HG03066 (cell line): ENCODE data around the gene PEX13.
"Not testable (repeated sequence)": the region's sequence is repeated elsewhere in the genome, so short reads cannot be mapped to it uniquely, and the experiment has no call there.

Experiments used
- ATAC-seq: cut with Tn5 transposase; IDR thresholded peaks from one replicate; pipeline ENCODE4 v1.9.1; 2021; ENCODE audit warnings: low read depth; ENCODE audit not compliant: unreplicated experiment

PEX13 gene, protein sequence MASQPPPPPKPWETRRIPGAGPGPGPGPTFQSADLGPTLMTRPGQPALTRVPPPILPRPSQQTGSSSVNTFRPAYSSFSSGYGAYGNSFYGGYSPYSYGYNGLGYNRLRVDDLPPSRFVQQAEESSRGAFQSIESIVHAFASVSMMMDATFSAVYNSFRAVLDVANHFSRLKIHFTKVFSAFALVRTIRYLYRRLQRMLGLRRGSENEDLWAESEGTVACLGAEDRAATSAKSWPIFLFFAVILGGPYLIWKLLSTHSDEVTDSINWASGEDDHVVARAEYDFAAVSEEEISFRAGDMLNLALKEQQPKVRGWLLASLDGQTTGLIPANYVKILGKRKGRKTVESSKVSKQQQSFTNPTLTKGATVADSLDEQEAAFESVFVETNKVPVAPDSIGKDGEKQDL

DNA sequence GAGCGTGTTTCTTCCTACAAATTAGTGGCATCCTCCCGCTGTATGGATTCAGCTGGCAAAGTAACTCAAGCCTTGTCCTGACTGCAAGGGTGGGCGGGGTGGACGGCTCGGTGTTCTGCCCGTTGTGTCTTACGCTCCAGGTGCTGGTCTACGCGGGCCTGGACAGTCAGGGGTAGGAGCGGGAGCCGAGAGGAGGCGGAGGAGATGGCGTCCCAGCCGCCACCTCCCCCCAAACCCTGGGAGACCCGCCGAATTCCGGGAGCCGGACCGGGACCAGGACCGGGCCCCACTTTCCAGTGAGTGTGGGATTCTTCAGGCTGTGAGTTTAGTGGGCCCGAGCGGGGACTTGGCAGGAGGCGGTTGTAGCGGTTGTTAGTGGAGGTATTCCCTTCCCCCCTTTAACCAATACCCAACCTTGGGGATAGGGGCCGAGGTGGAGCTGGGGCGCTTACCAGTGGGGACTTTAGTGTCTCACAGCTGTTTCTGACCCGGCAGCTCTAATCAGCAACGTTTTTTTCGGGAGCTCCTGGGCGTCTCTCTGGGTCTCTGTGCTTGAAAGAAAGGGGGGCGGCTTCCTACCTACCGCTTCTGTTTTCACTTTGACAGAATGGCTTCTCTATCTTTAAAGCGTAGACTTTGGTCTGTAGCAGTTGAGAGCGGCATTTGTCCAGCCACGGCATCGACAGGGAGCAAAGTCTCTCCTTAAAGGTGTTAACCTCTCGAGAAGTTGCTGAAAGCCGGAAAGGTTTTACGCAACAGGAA is at the start of gene PEX13, which contains the start of gene PUS10:
TSS of gene PEX13 (plus strand) at position 165 of the 762 bp plus-strand sequence. CDS start at position 205, 40 bp downstream.
TSS of gene PUS10 (minus strand) at position 700 of the 762 bp plus-strand sequence. CDS start 6,365 bp downstream, outside the sequence.
- ATAC-seq, result peak; percentile 78

DNA sequence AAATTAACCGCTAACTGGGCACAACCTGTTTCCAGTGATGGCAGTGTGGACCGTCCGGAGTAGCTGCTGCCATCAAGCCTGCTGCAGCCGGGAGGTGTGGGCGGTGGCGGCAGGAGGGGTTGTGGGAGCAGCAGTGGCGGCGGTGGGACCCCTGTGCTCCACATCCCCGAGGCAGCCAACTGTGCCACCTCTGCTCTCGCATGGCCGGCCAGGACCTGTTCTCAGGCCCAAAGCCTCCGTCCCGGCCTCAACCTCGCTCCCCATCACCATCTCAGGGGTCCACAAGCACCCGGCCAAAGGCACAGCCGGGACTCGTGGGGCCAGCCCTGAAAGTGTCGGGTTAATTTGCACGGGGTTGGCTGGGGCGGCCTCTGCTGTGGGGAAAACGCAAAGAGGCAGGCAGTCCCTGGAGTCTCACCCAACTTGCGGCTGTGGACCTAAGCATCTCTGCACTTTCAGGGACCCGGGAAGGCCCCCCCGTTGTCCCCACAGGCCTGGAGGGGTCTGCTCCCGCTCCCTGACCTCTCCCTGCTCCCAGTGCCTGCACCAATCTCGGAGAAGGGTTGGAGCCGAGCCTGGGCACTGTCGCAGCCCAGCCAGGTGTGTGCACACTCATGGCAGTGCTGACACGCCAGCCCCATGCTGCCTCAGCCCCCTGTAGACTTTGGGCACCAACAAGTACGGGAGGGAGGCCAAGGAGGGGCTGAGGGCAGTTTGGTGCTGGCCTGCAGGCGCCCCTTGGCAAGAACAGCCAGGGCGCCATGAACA is 44.4 kb upstream of the PEX13 start:
- no peak for ATAC-seq

DNA sequence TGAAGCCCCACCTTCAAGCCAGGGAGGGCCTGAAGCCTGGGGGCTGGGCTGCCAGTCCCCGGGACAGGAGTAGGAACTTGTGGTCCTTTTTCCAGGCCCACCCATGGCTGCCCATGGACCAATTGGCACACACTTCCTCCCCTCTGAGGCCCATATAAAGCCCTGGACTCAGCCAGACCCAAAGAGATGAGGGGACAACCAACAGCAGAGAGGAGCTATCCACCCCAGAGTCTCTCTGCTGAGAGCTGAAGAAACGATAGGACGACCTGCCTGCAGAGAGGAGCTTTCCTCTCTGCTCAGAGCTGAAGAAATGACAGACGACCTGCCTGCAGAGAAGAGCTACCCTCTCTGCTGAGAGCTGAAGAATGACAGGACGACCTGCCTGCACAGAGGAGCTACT is 43.8 kb upstream of the PEX13 start:
- ATAC-seq, result no peak

DNA sequence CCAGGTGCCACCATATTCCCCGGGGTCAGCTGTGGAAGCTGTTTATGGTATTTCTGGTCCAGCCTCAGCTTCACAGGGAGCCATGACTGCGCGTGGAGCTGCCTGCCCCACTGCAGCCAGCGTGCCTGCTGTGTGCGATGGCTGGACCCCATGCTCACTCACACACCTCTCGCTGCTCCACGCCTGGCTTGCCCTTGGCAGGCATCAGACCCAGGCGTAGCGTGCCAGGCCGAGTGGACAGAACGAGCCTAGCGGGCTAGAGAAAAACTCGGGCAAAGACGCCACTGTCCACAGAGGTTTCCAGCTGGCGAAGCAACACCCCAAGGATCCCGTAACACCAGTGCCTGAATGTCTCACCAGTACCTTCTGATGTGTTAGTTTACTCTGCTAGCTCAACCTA is 42.9 kb upstream of the PEX13 start:
- ATAC-seq, result no peak

DNA sequence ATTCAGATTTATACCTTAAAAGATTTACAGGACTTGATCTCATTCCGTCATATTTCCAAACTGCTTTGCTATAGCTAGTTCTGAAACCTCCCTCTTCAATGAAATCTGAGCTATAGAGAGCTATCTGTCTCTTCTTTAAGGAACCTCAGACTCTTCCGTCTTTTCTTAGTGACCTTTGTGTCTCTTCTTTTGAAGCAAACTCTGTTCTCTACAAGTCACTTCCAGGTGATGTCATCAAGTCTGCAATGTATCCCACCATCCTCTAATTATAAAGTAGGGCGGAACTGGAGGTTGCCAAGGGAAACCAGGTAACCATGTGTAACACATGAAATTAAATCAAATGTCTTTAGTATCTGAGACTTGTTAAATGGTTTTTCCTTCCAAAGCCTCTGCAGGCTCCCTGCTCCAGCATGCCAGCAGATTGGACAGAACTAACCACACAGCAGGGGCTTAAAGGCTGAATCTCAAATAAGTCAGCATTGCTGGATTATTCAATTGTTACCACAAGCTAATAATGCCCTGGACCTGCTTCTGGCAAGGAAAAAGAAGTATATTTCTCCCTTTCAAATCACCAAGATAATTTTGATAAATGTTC is 41.2 kb upstream of the PEX13 start:
- ATAC-seq, result no peak

DNA sequence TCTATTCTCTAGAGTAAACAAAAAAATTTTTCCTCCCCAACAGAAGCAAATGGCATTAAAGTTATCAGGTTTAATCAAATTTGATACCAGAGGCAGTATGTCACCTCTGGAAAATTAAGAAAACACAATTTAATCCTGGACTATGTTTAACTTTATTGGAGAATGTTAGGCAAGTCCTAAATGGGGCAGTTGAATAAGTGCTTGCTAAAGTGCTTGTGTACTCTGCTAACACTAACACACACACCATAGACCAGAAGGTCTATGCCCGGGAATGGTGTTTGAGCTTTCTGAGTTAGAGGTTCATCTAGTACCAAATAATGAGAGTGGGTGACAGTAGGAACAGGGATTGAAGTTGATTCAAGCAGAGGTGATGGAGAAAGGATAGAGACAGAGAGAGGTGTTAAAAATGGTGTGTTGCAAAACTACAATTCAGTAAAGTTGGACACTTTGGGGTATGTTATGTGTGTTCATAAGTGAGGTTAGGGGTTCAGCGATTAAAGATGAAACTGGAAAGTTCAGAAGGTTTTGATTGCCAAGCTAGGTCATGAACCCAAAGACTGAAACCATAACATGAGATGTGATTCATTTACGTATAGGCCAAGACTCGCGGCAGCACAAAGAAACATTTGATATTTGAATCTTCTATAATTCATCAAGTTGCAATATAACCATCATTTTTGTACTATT is 40.5 kb upstream of the PEX13 start:
- ATAC-seq, result peak; percentile 48

DNA sequence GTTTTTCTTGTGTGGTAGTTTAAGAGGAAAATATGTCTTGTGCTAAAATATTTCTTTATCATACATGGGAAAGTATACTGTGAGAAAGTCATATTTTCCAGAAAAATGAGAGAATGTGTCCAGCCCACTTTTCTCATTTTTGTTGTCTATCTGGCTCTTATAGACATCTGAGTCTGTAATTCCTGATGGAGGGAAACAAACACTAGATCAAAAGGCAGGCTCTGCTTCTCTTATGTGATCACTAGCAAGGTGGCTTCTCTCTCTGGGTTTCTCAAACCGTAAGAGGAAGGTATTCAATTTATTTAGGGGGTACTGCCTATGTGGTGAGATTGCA is 40.0 kb upstream of the PEX13 start:
- no peak for ATAC-seq

DNA sequence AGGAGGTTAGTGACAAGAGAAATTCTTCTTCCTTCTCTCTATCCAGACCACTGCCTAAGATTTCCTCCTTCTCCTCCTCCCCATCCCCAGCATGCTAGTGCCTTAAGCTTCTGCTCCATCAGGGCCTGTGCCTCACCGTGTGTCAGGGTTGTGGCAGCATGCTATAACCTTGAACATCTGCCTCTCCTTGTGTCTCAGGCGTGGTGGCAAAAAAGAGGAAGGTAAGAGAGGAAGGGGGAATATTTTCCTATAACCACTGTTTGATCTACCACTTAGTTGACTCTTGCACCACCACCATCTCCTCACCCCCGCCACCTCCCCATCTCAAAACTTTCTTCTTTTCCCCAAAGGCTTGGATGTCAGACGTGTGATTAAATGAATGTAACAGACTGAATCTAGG is 38.3 kb upstream of the PEX13 start:
- ATAC-seq, result no peak

DNA sequence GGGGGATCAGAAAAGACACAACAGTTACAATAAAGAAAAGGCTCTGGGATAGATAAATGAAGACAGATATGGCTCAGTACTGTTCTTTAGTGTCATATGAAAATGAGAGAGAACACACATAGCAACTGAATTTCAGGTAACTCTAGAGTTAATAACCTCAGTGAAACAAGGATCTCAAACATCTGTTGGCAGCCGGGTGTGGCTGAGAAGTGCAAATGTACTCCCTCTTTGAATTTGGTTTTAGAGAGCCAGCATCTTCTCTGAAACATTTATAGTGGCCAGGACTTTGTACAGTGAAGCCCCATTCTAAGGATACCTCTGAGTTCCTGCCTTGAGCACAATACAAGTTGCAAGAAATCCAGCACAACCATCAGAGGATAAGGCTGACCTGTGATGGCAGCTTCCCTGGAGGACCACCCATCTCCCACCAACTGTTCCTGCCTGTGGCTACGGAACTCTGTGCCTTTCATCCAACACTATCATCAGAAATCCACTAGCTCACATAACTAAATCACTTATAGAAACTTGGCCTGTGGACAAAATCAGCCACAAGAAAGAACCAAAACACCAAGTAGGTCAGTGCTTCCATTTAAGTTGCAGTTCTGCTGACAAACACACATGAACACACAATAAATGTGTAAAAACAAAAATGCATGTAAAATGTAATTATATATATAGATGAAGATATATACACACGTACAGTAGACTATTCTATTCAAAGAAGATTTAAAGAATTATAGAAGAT is 37.3 kb upstream of the PEX13 start:
- no peak for ATAC-seq

DNA sequence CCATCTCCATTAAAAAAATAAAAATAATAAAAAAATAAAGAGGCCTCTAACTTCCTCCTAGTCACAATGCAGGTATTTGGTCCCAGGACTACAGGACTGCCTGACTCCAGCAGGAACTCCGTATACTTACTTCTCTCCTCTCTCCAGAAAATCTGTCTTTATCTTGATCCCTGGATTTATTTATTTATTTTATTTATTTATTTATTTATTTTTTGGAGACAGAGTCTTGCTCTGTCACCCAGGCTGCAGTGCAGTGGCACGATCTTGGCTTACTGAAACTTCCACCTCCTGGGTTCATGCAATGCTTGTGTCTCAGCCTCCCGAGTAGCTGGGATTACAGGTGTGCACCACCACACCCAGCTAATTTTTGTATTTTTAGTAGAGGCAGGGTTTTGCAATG is 35.5 kb upstream of the PEX13 start:
- not testable (repeated sequence) for ATAC-seq

DNA sequence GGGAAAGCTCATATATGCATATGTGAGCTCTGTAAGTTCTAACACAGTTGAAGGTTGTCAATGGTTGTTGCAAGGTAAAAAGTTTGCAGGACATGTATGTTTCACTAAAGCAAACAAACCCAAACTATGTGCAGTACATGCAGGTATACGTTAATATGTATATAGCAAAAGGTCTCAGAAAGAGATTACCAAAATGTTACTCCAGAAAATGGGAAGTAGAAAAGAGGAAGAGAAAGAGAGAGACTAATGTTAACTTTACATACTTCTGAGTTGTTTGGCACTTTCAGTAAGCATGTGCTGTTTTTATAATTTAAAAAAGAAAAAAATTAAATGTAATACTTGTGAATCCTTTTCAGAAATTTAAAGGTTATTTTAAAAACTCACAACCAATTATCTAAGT is 32.8 kb upstream of the PEX13 start:
- ATAC-seq, result no peak

DNA sequence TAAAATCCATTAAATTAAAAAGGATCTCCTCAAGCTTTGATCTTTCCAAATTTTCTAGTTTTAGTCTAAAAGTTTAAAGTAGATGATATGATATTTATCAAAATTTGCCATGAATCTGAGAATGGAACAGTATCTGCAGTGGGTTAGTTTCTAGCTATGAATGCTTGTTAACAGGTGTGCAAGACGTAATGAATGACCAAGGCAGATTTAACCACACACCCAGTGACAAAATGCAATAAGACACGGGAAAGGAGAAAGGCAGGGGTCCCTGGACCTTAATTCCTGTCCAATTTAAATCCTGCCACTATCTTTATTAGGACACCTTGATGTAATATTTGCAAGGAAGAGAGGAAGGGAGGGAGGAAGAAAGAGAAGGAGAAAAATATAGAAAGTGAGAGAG is 30.5 kb upstream of the PEX13 start:
- no peak for ATAC-seq

DNA sequence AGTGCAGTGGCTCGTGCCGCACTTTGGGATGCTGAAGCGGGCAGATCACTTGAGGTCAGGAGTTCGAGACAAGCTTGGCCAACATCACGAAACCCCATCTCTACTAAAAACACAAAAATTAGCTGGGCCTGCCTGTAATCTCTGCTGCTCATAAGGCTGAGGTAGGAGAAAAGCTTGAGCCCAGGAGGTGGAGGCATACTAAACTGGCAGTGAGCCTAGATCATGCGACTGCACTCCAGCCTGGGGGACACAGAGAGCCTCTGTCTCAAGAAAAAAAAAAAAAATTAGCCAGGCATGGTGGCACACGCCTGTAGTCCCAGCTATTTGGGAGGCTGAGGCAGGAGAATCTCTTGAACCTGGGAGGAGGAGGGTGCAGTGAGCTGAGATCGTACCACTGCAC is 29.9 kb upstream of the PEX13 start:
- ATAC-seq, result not testable (repeated sequence)

DNA sequence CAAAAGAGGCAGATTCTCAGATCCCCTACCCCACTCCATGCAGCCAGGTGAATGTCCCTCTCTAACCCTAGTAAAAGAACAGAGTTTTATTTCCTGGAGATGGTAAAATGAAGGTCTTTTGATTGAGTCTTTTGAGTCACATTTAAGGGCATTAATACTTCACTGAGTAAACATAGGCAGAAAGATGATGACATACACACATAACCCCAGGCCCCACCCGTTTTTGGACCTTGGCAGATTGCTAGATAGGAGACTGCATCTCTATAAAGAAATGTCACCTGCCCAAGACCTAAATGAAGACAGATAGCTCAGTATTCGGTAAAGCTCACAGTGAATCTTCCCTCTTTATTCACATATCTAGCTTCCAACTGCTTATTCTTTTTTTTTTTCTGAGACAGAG is 28.3 kb upstream of the PEX13 start:
- no peak for ATAC-seq

DNA sequence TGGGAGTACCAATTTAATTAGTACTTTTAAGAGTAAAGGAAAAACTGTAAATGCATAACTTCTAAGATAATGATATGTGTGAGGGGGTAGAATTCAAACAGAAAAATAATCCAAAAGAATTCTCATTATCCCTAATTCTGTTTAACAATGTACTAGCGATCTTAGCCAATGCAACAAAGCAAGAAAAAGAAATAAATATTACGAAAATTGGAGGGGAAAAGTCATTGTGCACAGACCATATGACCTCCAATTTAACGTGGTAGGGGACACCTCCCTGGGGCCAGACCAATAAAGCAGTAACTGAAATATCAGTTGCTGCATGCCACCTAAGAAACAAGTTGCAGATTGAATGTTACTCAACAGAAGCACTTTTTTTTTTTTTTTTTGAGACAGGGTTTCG is 25.9 kb upstream of the PEX13 start:
- ATAC-seq, result no peak

DNA sequence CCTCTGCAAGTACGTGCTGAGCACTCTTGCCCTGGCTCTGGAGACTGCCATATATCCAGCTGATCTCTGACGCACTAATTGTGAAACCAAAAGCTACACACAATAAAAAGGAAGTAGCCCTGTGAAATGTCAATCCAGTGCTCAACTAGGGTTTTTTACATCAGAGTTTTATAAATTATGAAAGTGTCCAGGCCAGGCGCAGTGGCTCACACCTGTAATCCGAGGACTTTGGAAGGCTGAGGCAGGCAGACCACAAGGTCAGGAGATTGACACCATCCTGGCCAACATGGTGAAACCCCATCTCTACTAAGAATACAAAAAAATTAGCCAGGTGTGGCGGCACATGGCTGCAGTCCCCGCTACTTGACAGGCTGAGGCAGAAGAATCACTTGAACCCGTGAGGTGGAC is 24.5 kb upstream of the PEX13 start:
- ATAC-seq, result peak; percentile 96

DNA sequence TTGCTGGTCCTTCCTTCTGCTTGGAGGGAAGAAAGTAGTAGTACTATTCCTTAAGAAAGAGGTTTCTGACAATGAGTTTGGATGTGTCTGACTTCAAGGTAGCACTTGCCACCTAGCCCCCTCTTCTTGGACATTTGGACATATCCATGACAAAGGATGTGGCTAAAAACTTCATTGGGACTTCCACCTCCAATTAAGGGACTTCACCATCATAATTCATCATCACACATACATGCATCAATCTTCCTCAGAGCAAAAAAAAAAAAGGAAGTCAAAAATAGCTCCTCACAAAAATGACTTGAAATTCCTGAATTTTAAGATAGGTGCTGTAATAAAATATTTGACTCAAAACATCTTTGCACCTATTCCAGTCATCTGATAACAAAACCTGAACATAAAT is 23.4 kb upstream of the PEX13 start:
- ATAC-seq, result no peak

DNA sequence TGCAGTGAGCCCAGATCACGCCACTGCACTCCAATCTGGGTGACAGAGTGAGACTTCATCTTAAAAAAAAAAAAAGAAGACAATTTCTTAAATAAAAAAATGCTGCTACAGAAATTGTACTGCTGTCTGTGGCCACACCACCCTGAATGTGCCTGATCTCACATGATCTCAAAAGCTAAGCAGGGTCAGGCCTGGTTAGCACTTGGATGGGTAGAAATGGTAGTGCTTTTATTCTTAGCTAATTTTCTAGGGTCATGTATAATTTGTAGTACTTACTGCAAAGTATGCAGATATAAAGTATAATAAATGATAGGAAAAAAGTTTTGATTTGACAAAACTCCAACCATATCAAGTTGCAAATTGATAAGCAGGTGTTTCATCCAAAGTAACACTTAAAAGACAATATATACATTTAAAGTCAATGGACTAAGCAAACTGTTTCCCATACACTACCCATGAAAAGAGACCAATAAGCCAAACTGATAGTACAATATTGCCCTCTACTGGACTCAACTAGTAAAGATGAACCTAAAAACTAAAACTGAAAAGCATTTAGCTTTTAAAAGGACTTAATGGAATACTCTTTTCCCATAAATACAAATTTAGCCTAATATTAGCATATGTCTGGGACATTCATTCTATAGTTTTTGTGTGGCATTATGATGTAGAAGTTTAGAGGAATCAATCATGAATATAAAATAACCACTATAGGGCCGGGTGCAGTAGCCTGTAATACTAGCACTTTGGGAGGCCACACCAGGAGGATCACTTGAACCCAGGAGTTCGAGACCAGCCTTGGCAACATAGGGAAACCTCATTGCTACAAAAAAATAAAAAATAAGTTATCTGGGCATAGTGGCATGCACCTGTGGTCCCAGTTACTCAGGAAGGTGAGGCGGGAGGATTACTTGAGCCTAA is 18.6 kb upstream of the PEX13 start:
- ATAC-seq, result peak; percentile 54
